Central memory CD8-positive, alpha-beta T cell (primary cell): ENCODE data around the gene LRP6.

ENCODE experiments used
- ATAC-seq: fragments of 150-1000 bp; cut with Tn5 transposase; replicated peaks from 2 replicates; pipeline ENCODE4 v1.10.0; 2022; ENCODE audit warnings: mild to moderate bottlenecking, moderate FRiP score, moderate number of reproducible peaks; ENCODE audit not compliant: poor library complexity, severe bottlenecking; ENCODE audit errors: extremely low read depth
- DNase-seq, 2 donors: peaks; one replicate each; pipeline ENCODE4 v3.0.0; 2021; ENCODE audit warnings: low spot score in 2 of 2
- H3K27ac Mint-ChIP-seq: one replicate; pipeline ENCODE4 v1.8.0; 2022; ENCODE audit warnings: low read depth, mild to moderate bottlenecking, moderate library complexity, mixed read lengths
- H3K27me3 Mint-ChIP-seq: one replicate; pipeline ENCODE4 v1.8.0; 2022; ENCODE audit warnings: mixed read lengths
- H3K36me3 Mint-ChIP-seq: one replicate; pipeline ENCODE4 v1.8.0; 2022; ENCODE audit warnings: mild to moderate bottlenecking, moderate library complexity, mixed read lengths; ENCODE audit not compliant: insufficient read depth
- H3K4me1 Mint-ChIP-seq: one replicate; pipeline ENCODE4 v1.8.0; 2022; ENCODE audit warnings: mixed read lengths
- H3K4me3 Mint-ChIP-seq: one replicate; pipeline ENCODE4 v1.8.0; 2022; ENCODE audit warnings: mild to moderate bottlenecking, moderate library complexity, mixed read lengths
- H3K9me3 Mint-ChIP-seq: one replicate; pipeline ENCODE4 v1.8.0; 2022; ENCODE audit warnings: mixed read lengths

The LRP6 gene

GRCh38 chr12:12202747-12203146 is 64.1 kb downstream of the LRP6 start:
- ATAC-seq (no peak), DNase-seq (no peak)
- H3K36me3 Mint-ChIP-seq = no peaks in the 10 kb centered on the region
- H3K4me3 Mint-ChIP-seq = no peak overlapping the region
- no peak overlapping the region for H3K27ac Mint-ChIP-seq
- H3K9me3 Mint-ChIP-seq = no peaks in the 10 kb centered on the region
- H3K4me1 Mint-ChIP-seq = no peaks in the 10 kb centered on the region
- H3K27me3 Mint-ChIP-seq = peaks cover 85% of the 10 kb centered on the region

- H3K27ac Mint-ChIP-seq = no peak overlapping the region
- peaks cover 2% of the 10 kb centered on the region for H3K9me3 Mint-ChIP-seq
- DNase-seq (no peak), ATAC-seq (no peak)
- H3K4me1 Mint-ChIP-seq = no peaks in the 10 kb centered on the region
- H3K27me3 Mint-ChIP-seq = peaks cover 83% of the 10 kb centered on the region
- no peaks in the 10 kb centered on the region for H3K36me3 Mint-ChIP-seq
- H3K4me3 Mint-ChIP-seq = no peak overlapping the region
These were observed 64.7 kb downstream of the LRP6 start for GRCh38 chr12:12202105-12202504.

- no peak overlapping the region for H3K4me3 Mint-ChIP-seq
These were observed 65.5 kb downstream of the LRP6 start for GRCh38 chr12:12201274-12201758.

GRCh38 chr12:12200363-12200762 is 66.5 kb downstream of the LRP6 start:
- H3K4me3 Mint-ChIP-seq = no peak overlapping the region

More at GRCh38 chr12:12201274-12201758, 65.5 kb downstream of the LRP6 start:
- Mint-ChIP-seq H3K36me3 (no peaks in the 10 kb centered on the region), H3K27me3 (peaks cover 89% of the 10 kb centered on the region), H3K27ac (no peak overlapping the region), H3K4me1 (no peaks in the 10 kb centered on the region), H3K9me3 (peaks cover 10% of the 10 kb centered on the region)
- no peak for ATAC-seq
- DNase-seq = no peak

GRCh38 chr12:12198124-12198523 is 68.7 kb downstream of the LRP6 start:
- Mint-ChIP-seq H3K27ac (no peak overlapping the region), H3K9me3 (peaks cover 11% of the 10 kb centered on the region), H3K27me3 (peaks cover 89% of the 10 kb centered on the region), H3K36me3 (no peaks in the 10 kb centered on the region), H3K4me1 (no peaks in the 10 kb centered on the region), H3K4me3 (no peak overlapping the region)
- no peak for DNase-seq
- ATAC-seq = no peak

More at GRCh38 chr12:12200363-12200762, 66.5 kb downstream of the LRP6 start:
- Mint-ChIP-seq H3K36me3 (no peaks in the 10 kb centered on the region), H3K27ac (no peak overlapping the region), H3K9me3 (peaks cover 11% of the 10 kb centered on the region), H3K4me1 (no peaks in the 10 kb centered on the region), H3K27me3 (peaks cover 91% of the 10 kb centered on the region)
- DNase-seq (no peak), ATAC-seq (no peak)

- no peak for DNase-seq
- Mint-ChIP-seq H3K4me1 (no peaks in the 10 kb centered on the region), H3K4me3 (no peak overlapping the region), H3K27ac (no peak overlapping the region), H3K9me3 (peaks cover 11% of the 10 kb centered on the region), H3K36me3 (no peaks in the 10 kb centered on the region), H3K27me3 (peaks cover 89% of the 10 kb centered on the region)
- ATAC-seq = no peak
These were observed 69.7 kb downstream of the LRP6 start for GRCh38 chr12:12197128-12197527.

- Mint-ChIP-seq H3K36me3 (no peaks in the 10 kb centered on the region), H3K9me3 (peaks cover 11% of the 10 kb centered on the region), H3K27me3 (peaks cover 89% of the 10 kb centered on the region), H3K27ac (no peak overlapping the region), H3K4me3 (no peak overlapping the region), H3K4me1 (no peaks in the 10 kb centered on the region)
- no peak for ATAC-seq
- no peak for DNase-seq
These were observed 71.3 kb downstream of the LRP6 start for GRCh38 chr12:12195516-12195915.

- Mint-ChIP-seq H3K4me1 (no peaks in the 10 kb centered on the region), H3K4me3 (no peak overlapping the region), H3K27me3 (peaks cover 89% of the 10 kb centered on the region), H3K9me3 (peaks cover 11% of the 10 kb centered on the region), H3K27ac (no peak overlapping the region), H3K36me3 (no peaks in the 10 kb centered on the region)
- ATAC-seq (no peak), DNase-seq (no peak)
These were observed 71.8 kb downstream of the LRP6 start for GRCh38 chr12:12195081-12195480.

GRCh38 chr12:12194206-12194605 is 72.6 kb downstream of the LRP6 start:
- no peak overlapping the region for H3K4me3 Mint-ChIP-seq
- no peak overlapping the region for H3K27ac Mint-ChIP-seq
- H3K9me3 Mint-ChIP-seq = peaks cover 11% of the 10 kb centered on the region
- no peaks in the 10 kb centered on the region for H3K36me3 Mint-ChIP-seq
- ATAC-seq (no peak), DNase-seq (no peak)
- no peaks in the 10 kb centered on the region for H3K4me1 Mint-ChIP-seq
- peaks cover 88% of the 10 kb centered on the region for H3K27me3 Mint-ChIP-seq

- Mint-ChIP-seq H3K27me3 (peaks cover 85% of the 10 kb centered on the region), H3K9me3 (no peaks in the 10 kb centered on the region), H3K36me3 (no peaks in the 10 kb centered on the region), H3K4me3 (no peak overlapping the region), H3K4me1 (no peaks in the 10 kb centered on the region), H3K27ac (no peak overlapping the region)
- DNase-seq (no peak), ATAC-seq (no peak)
These were observed 75.8 kb downstream of the LRP6 start for GRCh38 chr12:12191008-12191407.

GRCh38 chr12:12190087-12190809 is 76.6 kb downstream of the LRP6 start:
- Mint-ChIP-seq H3K27ac (no peak overlapping the region), H3K36me3 (no peaks in the 10 kb centered on the region), H3K4me3 (no peak overlapping the region), H3K4me1 (no peaks in the 10 kb centered on the region), H3K27me3 (peaks cover 85% of the 10 kb centered on the region), H3K9me3 (no peaks in the 10 kb centered on the region)
- ATAC-seq (no peak), DNase-seq (no peak)

GRCh38 chr12:12185414-12185813 is 81.4 kb downstream of the LRP6 start:
- peaks cover 89% of the 10 kb centered on the region for H3K27me3 Mint-ChIP-seq
- ATAC-seq = no peak
- H3K4me1 Mint-ChIP-seq = no peaks in the 10 kb centered on the region
- H3K9me3 Mint-ChIP-seq = no peaks in the 10 kb centered on the region
- H3K36me3 Mint-ChIP-seq = peaks cover 2% of the 10 kb centered on the region
- no peak overlapping the region for H3K4me3 Mint-ChIP-seq
- no peak overlapping the region for H3K27ac Mint-ChIP-seq
- DNase-seq = no peak

- ATAC-seq (no peak), DNase-seq (no peak)
- no peaks in the 10 kb centered on the region for H3K4me1 Mint-ChIP-seq
- no peak overlapping the region for H3K4me3 Mint-ChIP-seq
- H3K36me3 Mint-ChIP-seq = peaks cover 2% of the 10 kb centered on the region
- H3K27ac Mint-ChIP-seq = no peak overlapping the region
- H3K9me3 Mint-ChIP-seq = no peaks in the 10 kb centered on the region
- peaks cover 89% of the 10 kb centered on the region for H3K27me3 Mint-ChIP-seq
These were observed 84.0 kb downstream of the LRP6 start for GRCh38 chr12:12182703-12183365.
